HepG2 (cell line): ENCODE data around the gene B3GNT7. TPM values are rescaled to one million over a fixed set of nuclear protein-coding genes. Genes with fewer than 3 reads are reported as not detected.

Experiments used
- CBX1 ChIP-seq: IDR thresholded peaks from one replicate; pipeline ENCODE4 v1.6.1; 2016; ENCODE audit warnings: antibody characterized with exemption, low read depth
- CEBPG ChIP-seq: IDR thresholded peaks from 2 replicates; pipeline ENCODE4 v1.6.1; 2016
- DMAP1 ChIP-seq: IDR thresholded peaks from 2 replicates; pipeline ENCODE4 v1.6.1; 2016
- DPF2 ChIP-seq: sonication (generic); formaldehyde crosslinking; IDR thresholded peaks from 2 replicates; pipeline ENCODE4 v1.4.0; 2020; ENCODE audit warnings: mild to moderate bottlenecking, low read depth, missing genetic modification reagents, borderline replicate concordance
- ERF ChIP-seq: IDR thresholded peaks from 2 replicates; pipeline ENCODE4 v1.6.1; 2018; ENCODE audit warnings: missing biosample characterization, missing genetic modification reagents
- FOXP1 ChIP-seq, 2 experiments: fragments of 450-650 bp in 1 of 2; IDR thresholded peaks; 2 replicates each; pipeline ENCODE4 v1.6.1; 2017 to 2018; ENCODE audit warnings: antibody characterized with exemption in 1 of 2
- HDAC2 ChIP-seq: sonication (generic); formaldehyde crosslinking; IDR thresholded peaks from 2 replicates; pipeline ENCODE4 v1.4.0; 2020; ENCODE audit warnings: missing genetic modification reagents
- HNF4G ChIP-seq, 2 experiments: sonication (generic) in 1 of 2; formaldehyde crosslinking in 1 of 2; IDR thresholded peaks; 2 replicates each; pipeline versions ENCODE4 v1.4.0 to v1.6.1; 2011 to 2020; ENCODE audit warnings: borderline replicate concordance in 2 of 2, low read depth in 2 of 2, mild to moderate bottlenecking in 2 of 2, low read length in 1 of 2, missing genetic modification reagents in 1 of 2, moderate library complexity in 1 of 2
- KDM4B ChIP-seq: sonication (generic); formaldehyde crosslinking; IDR thresholded peaks from 2 replicates; pipeline ENCODE4 v1.4.0; 2020; ENCODE audit warnings: missing genetic modification reagents
- MXD4 ChIP-seq: IDR thresholded peaks from 2 replicates; pipeline ENCODE4 v1.6.1; 2016; ENCODE audit warnings: mild to moderate bottlenecking, missing biosample characterization, missing genetic modification reagents
- PITX1 ChIP-seq: sonication (generic); formaldehyde crosslinking; IDR thresholded peaks from 2 replicates; pipeline ENCODE4 v1.5.1; 2020; ENCODE audit warnings: mild to moderate bottlenecking, missing genetic modification reagents
- REL ChIP-seq: sonication (generic); formaldehyde crosslinking; conservative IDR thresholded peaks from 2 replicates; pipeline ENCODE4 v1.8.0; 2022; ENCODE audit warnings: mild to moderate bottlenecking, missing genetic modification reagents, moderate library complexity
- RXRB ChIP-seq: IDR thresholded peaks from 2 replicates; pipeline ENCODE4 v1.6.1; 2016; ENCODE audit warnings: borderline replicate concordance, missing genetic modification reagents, missing compliant biosample characterization
- SAP130 ChIP-seq: IDR thresholded peaks from 2 replicates; pipeline ENCODE4 v1.6.1; 2016; ENCODE audit warnings: low read depth
- SOX13 ChIP-seq, 3 experiments: fragments of 450-650 bp in 1 of 3; sonication (generic) in 1 of 3; formaldehyde crosslinking in 1 of 3; IDR thresholded peaks in 2 of 3; conservative IDR thresholded peaks in 1 of 3; 2 replicates each; pipeline versions ENCODE4 v1.5.0 to v1.6.1; 2016 to 2020; ENCODE audit warnings: antibody characterized with exemption in 1 of 3, mild to moderate bottlenecking in 1 of 3, missing compliant biosample characterization in 1 of 3, missing genetic modification reagents in 1 of 3, moderate library complexity in 1 of 3
- SOX6 ChIP-seq, 2 experiments: fragments of 450-650 bp in 1 of 2; sonication (generic) in 1 of 2; formaldehyde crosslinking in 1 of 2; IDR thresholded peaks; 2 replicates each; pipeline versions ENCODE4 v1.4.0 to v1.6.1; 2017 to 2020; ENCODE audit warnings: antibody characterized with exemption in 1 of 2, mild to moderate bottlenecking in 1 of 2, missing genetic modification reagents in 1 of 2
- SRSF9 ChIP-seq: fragments of 200-400 bp; formaldehyde crosslinking; IDR thresholded peaks from 2 replicates; pipeline ENCODE4 v1.6.1; 2018; ENCODE audit warnings: borderline replicate concordance, mild to moderate bottlenecking, low read depth, low read length; ENCODE audit not compliant: insufficient read depth, poor library complexity, severe bottlenecking
- ZFP41 ChIP-seq: sonication (generic); formaldehyde crosslinking; IDR thresholded peaks from 2 replicates; pipeline ENCODE4 v1.4.0; 2020; ENCODE audit warnings: mild to moderate bottlenecking, missing genetic modification reagents, borderline replicate concordance
- ZIK1 ChIP-seq: sonication (generic); formaldehyde crosslinking; IDR thresholded peaks from 2 replicates; pipeline ENCODE4 v1.5.0; 2020; ENCODE audit warnings: mild to moderate bottlenecking, low read depth, missing genetic modification reagents, borderline replicate concordance
- ZMAT3 ChIP-seq: sonication (generic); formaldehyde crosslinking; conservative IDR thresholded peaks from 2 replicates; pipeline ENCODE4 v1.7.0; 2021; ENCODE audit warnings: missing genetic modification reagents
- ZNF34 ChIP-seq: sonication (generic); formaldehyde crosslinking; IDR thresholded peaks from 2 replicates; pipeline ENCODE4 v1.4.0; 2020; ENCODE audit warnings: mild to moderate bottlenecking, missing genetic modification reagents, borderline replicate concordance
- ZSCAN31 ChIP-seq: sonication (generic); formaldehyde crosslinking; IDR thresholded peaks from 2 replicates; pipeline ENCODE4 v1.5.0; 2020; ENCODE audit warnings: low read depth, mild to moderate bottlenecking, missing genetic modification reagents
- polyA plus RNA-seq, 8 experiments: library from polyadenylated mRNA; depleted of rRNA in 3 of 8; stranded (reverse) in 7 of 8; unstranded in 1 of 8; fragments of >200 nt; fragmentation: Illumina TruSeq in 4 of 8; extraction: Trizol in 4 of 8; gene quantifications; 2 replicates each; pipeline versions ENCODE4 v1.2.1 to v1.2.3, GENCODE V29; 2011 to 2016; ENCODE audit warnings: low read depth in 4 of 8, missing spikeins in 1 of 8, mixed read lengths in 1 of 8; ENCODE audit not compliant: insufficient read depth in 1 of 8
- total RNA-seq, 5 experiments: library from RNA; depleted of rRNA; stranded (reverse); fragments of >200 nt; fragmentation: Illumina TruSeq; extraction: Trizol; gene quantifications; 2 replicates each; pipeline ENCODE4 v1.2.3, GENCODE V29; 2016; ENCODE audit warnings: low read depth in 1 of 5
- TF ChIP-seq, protein P1 (sequence below): IDR thresholded peaks from 2 replicates; pipeline ENCODE4 v1.4.0; 2020; ENCODE audit warnings: mild to moderate bottlenecking, missing genetic modification reagents
- TF ChIP-seq, protein P2 (sequence below): sonication (generic); formaldehyde crosslinking; conservative IDR thresholded peaks from 2 replicates; pipeline ENCODE4 v1.4.0; 2020; ENCODE audit warnings: missing genetic modification reagents

The B3GNT7 gene
- total and polyA plus RNA-seq, 2 of the 13 experiments (the other 11 are each of a cell fraction or from before 2014, with no cell fraction given): 0.04 to 0.24 TPM

DNA sequence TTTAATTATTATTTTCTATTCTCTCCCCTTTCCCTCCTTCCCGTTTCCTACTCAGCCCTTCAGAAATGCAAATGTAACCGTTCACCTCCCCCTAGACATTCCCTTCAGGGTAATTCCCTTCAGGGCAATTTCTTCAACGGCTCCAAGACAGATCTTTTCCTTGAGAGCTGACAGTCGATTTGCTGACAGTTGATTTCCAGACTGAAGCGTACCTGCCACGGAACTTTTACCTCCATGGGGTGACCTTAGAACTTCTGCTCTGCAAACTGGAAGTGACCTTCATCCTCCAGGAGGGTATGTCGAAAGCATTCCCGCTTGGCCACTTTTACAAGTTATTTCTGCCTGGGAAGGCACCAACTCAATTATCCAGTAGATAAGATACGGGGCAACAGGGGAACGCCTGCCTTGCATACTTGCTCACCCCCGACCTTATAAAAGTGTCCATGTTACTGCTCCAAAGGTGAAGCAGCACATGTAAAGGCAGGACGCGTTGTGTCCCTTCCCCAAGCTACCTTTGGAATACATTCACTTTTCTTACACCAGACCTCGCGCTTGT lies 18.5 kb downstream of the B3GNT7 start (continued):
- TF ChIP-seq, protein P1, sequence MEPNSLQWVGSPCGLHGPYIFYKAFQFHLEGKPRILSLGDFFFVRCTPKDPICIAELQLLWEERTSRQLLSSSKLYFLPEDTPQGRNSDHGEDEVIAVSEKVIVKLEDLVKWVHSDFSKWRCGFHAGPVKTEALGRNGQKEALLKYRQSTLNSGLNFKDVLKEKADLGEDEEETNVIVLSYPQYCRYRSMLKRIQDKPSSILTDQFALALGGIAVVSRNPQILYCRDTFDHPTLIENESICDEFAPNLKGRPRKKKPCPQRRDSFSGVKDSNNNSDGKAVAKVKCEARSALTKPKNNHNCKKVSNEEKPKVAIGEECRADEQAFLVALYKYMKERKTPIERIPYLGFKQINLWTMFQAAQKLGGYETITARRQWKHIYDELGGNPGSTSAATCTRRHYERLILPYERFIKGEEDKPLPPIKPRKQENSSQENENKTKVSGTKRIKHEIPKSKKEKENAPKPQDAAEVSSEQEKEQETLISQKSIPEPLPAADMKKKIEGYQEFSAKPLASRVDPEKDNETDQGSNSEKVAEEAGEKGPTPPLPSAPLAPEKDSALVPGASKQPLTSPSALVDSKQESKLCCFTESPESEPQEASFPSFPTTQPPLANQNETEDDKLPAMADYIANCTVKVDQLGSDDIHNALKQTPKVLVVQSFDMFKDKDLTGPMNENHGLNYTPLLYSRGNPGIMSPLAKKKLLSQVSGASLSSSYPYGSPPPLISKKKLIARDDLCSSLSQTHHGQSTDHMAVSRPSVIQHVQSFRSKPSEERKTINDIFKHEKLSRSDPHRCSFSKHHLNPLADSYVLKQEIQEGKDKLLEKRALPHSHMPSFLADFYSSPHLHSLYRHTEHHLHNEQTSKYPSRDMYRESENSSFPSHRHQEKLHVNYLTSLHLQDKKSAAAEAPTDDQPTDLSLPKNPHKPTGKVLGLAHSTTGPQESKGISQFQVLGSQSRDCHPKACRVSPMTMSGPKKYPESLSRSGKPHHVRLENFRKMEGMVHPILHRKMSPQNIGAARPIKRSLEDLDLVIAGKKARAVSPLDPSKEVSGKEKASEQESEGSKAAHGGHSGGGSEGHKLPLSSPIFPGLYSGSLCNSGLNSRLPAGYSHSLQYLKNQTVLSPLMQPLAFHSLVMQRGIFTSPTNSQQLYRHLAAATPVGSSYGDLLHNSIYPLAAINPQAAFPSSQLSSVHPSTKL: peak; percentile 89
- TF ChIP-seq CEBPG (CRISPR knock-in tag) (peak; percentile 85), CBX1 (no peak), SOX13 (IDR thresholded peaks at IDR 0.05) (no peak), SOX13 (CRISPR knock-in tag; conservative IDR thresholded peaks at IDR 0.05 in 1 of 2, IDR thresholded peaks at IDR 0.05 in 1 of 2) (peak in 1 of 2 experiments; percentile 52; a peak in 1 of 4 replicates), ERF (CRISPR knock-in tag) (peak; percentile 67; the same call in 1 of the 2 replicates), RXRB (CRISPR knock-in tag) (peak; percentile 72), ZIK1 (CRISPR knock-in tag) (0 out of 2 replicates have a peak, but pooled peaks have one; percentile 42), SAP130 (CRISPR knock-in tag) (peak; percentile 45), FOXP1 (IDR thresholded peaks at IDR 0.05) (no peak), FOXP1 (CRISPR knock-in tag; IDR thresholded peaks at IDR 0.05) (peak; percentile 10; the same call in 1 of the 2 replicates), ZMAT3 (peak; percentile 59; the same call in 1 of the 2 replicates), REL (CRISPR knock-in tag) (no peak), HDAC2 (CRISPR knock-in tag) (peak; percentile 71; the same call in 1 of the 2 replicates), KDM4B (peak; percentile 20; the same call in 1 of the 2 replicates), SOX6 (IDR thresholded peaks at IDR 0.05) (no peak), SOX6 (CRISPR knock-in tag; IDR thresholded peaks at IDR 0.05) (peak; percentile 63), ZSCAN31 (no peak), ZFP41 (CRISPR knock-in tag) (no peak), DPF2 (CRISPR knock-in tag) (peak; percentile 61; the same call in 1 of the 2 replicates), DMAP1 (CRISPR knock-in tag) (peak; percentile 66), PITX1 (peak; percentile 43; the same call in 1 of the 2 replicates), HNF4G (IDR thresholded peaks at IDR 0.05; ENCODE audit: borderline replicate concordance, low read depth, low read length) (peak; percentile 97), HNF4G (CRISPR knock-in tag; IDR thresholded peaks at IDR 0.05; ENCODE audit: borderline replicate concordance, low read depth) (peak; percentile 85), MXD4 (CRISPR knock-in tag) (no peak), SRSF9 (no peak), ZNF34 (CRISPR knock-in tag) (no peak)
- TF ChIP-seq, protein P2, sequence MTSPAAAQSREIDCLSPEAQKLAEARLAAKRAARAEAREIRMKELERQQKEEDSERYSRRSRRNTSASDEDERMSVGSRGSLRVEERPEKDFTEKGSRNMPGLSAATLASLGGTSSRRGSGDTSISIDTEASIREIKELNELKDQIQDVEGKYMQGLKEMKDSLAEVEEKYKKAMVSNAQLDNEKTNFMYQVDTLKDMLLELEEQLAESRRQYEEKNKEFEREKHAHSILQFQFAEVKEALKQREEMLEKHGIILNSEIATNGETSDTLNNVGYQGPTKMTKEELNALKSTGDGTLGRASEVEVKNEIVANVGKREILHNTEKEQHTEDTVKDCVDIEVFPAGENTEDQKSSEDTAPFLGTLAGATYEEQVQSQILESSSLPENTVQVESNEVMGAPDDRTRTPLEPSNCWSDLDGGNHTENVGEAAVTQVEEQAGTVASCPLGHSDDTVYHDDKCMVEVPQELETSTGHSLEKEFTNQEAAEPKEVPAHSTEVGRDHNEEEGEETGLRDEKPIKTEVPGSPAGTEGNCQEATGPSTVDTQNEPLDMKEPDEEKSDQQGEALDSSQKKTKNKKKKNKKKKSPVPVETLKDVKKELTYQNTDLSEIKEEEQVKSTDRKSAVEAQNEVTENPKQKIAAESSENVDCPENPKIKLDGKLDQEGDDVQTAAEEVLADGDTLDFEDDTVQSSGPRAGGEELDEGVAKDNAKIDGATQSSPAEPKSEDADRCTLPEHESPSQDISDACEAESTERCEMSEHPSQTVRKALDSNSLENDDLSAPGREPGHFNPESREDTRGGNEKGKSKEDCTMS (CRISPR knock-in tag): no peak
